DMS79 treated with DMSO at 0.1 percent for 48 hours (cell line): ENCODE results near the gene DNASE1L1.
"Not testable (repeated sequence)": the region's sequence is repeated elsewhere in the genome, so short reads cannot be mapped to it uniquely, and the experiment has no call there.

Experiments used
- DNase-seq: peaks from one replicate; lab custom pipeline; 2025; lab: John Stamatoyannopoulos, UW

Gene DNASE1L1

GRCh38 chrX:154403858-154404257 is 5.2 kb downstream of the DNASE1L1 start:
- no peak for DNase-seq

- no peak for DNase-seq
Measured at GRCh38 chrX:154403192-154403591, 5.9 kb downstream of the DNASE1L1 start.

- DNase-seq, result no peak
Measured at GRCh38 chrX:154402622-154403127, 6.4 kb downstream of the DNASE1L1 start.

- DNase-seq, result no peak
Measured at GRCh38 chrX:154401918-154402621, 7.0 kb downstream of the DNASE1L1 start.

GRCh38 chrX:154401045-154401799 is 7.8 kb downstream of the DNASE1L1 start:
- DNase-seq, result no peak

GRCh38 chrX:154400369-154400817 is 8.7 kb downstream of the DNASE1L1 start:
- DNase-seq, result not testable (repeated sequence)

GRCh38 chrX:154399527-154400368 is 9.3 kb downstream of the DNASE1L1 start:
- DNase-seq, result no peak

- DNase-seq, result peak; percentile 46
Measured at GRCh38 chrX:154398668-154399526, 10.2 kb downstream of the DNASE1L1 start.

GRCh38 chrX:154397888-154398667 is 11.0 kb downstream of the DNASE1L1 start, which contains the start of gene RPL10:
TSS of gene RPL10 (plus strand) at chrX:154398377. CDS start at chrX:154398520, 143 bp downstream.
- DNase-seq, result peak; percentile 87

GRCh38 chrX:154396973-154397887 is 11.8 kb downstream of the DNASE1L1 start:
- DNase-seq, result peak; percentile 35

- DNase-seq, result not testable (repeated sequence)
Measured at GRCh38 chrX:154396363-154396762, 12.7 kb downstream of the DNASE1L1 start.

- not testable (repeated sequence) for DNase-seq
Measured at GRCh38 chrX:154389812-154390747, 19.0 kb downstream of the DNASE1L1 start.

- DNase-seq, result not testable (repeated sequence)
Measured at GRCh38 chrX:154388649-154389048, 20.4 kb downstream of the DNASE1L1 start.

GRCh38 chrX:154388094-154388493 is 21.0 kb downstream of the DNASE1L1 start:
- not testable (repeated sequence) for DNase-seq

GRCh38 chrX:154384284-154384892 is 24.7 kb downstream of the DNASE1L1 start:
- DNase-seq, result no peak

GRCh38 chrX:154383359-154384283 is 25.4 kb downstream of the DNASE1L1 start:
- DNase-seq, result no peak
